Measurements from ENCODE around the gene BTG3.

The BTG3 gene

GRCh38 chr21:17583898-17584297 is 28.8 kb downstream of the BTG3 start:
- DNase-seq, result no peak

DNA sequence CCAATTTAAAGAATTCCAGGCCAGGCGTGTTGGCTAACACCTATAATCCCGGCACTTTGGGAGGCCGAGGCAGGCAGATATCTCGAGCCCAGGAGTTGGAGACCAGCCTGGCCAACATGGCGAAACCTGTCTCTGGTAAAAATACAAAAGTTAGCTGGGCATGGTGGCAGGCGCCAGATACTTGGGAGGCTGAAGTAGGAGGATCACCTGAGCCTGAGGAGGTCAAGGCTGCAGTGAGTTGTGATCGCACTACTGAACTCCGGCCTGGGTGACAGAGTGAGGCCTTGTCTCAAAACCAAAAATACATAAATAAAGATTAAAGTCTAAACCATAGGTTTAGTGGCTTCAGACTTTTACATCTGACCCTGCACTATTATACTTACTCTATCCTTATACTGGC is 32.4 kb downstream of the BTG3 start:
- no peak for DNase-seq

GRCh38 chr21:17578876-17579275 is 33.8 kb downstream of the BTG3 start:
- DNase-seq, result no peak

GRCh38 chr21:17578162-17578561 is 34.5 kb downstream of the BTG3 start:
- no peak for DNase-seq

- DNase-seq, result no peak
These were observed 35.0 kb downstream of the BTG3 start for GRCh38 chr21:17577701-17578100.

GRCh38 chr21:17576080-17576835 is 36.4 kb downstream of the BTG3 start:
- no peak for DNase-seq

DNA sequence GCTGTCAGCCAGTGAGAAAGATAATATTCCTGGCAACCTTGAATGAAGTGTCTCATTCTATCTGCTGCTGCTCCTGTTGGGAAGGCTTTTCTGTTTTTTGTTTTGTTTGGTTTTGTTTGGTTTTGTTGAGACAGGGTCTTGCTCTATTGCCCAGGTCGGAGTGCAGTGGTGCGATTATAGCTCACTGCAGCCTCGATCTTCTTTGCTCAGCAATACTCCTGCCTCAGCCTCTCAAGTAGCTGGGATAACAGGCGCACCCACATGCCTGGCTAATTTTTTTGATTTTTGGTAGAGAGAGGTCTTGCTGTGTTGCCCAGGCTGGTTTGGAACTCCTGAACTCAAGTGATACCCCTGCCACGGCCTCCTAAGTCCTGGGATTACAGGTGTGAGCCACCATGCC is 37.6 kb downstream of the BTG3 start:
- no peak for DNase-seq

- no peak for DNase-seq
These were observed 40.3 kb downstream of the BTG3 start for GRCh38 chr21:17572431-17572830.

DNA sequence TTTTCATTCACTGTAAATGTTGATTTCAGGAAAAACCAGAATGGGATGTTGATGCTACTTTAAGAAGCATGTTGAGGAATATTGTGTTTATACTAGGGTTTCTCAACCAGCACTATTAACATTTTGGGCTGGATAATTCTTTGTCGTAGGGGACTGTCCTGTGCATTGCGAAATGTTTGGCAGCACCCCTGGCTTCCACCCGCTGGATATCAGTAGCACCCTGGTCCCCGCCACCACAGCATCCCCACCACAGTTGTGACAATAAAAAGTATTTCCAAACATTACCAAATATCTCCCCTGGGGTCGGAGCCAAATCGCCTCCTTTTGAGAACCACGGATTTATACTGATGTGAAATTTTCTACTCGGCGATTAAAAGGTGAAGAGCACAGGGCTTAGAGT is 41.9 kb downstream of the BTG3 start:
- no peak for DNase-seq

DNA sequence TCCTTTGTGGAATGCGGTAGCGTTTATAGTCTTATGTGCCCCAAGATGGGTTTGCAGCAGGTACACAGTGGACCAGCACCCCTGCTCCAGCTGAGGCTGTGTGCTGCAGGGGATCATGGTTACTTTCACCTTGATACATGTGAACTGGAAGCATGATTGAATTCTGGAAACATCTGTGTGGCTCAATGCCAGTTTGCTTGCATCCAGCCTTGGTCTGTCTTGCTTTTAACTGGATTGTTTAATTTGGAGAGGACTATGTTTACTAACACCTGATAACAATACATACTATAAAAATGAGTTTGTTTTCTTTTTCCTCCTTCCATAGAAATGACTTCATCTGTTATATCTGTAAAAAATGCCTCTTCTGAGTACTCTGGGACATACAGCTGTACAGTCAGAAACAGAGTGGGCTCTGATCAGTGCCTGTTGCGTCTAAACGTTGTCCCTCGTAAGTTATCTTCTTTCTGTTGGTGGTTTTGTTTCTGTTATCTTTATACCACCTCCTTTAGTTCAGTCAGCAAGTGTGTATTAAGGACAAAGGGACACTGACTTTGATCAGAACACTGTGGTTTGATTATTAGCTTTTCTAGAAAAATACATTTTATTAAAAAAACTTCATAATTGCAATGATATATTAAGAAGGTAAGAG is 52.2 kb downstream of the BTG3 start:
- DNase-seq, result no peak

DNA sequence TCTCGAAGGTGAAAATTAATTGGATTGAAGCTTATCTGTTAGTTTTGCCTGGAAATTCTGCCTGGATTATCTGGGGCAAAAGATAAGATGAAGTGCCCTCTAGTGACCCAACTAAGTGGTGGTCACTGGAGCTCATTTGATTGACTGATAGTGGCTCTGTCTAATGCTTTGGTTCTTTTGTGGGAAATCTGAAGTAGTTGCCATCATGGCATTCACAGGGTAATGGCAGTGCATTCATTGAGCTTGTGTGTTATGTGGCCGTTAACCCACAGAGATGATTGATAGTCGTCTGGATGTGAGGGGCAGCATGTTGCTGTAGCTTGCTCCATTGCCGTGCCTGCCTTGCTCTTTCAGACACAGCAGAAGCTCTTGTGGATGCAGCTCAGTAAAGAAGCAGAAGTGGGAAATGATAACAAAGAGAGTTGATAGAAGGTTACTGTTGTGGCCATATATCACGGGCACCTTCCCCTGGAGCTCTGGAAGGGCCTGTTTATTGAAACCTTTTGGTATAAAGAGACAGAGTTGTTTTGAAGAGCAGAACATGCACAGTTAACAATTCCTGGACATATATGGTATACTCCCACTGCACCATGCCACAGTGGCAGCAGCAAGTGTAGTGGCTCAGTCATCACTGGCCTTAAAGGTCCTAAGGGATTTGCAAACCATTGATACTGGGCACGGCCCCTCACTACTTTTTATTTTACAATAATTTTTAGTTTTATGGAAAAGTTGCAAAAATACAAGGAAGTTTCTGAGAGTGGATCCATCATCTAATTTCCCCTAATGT is 57.8 kb downstream of the BTG3 start:
- DNase-seq, result no peak

- DNase-seq, result no peak
These were observed 58.6 kb downstream of the BTG3 start for GRCh38 chr21:17554120-17554519.

DNA sequence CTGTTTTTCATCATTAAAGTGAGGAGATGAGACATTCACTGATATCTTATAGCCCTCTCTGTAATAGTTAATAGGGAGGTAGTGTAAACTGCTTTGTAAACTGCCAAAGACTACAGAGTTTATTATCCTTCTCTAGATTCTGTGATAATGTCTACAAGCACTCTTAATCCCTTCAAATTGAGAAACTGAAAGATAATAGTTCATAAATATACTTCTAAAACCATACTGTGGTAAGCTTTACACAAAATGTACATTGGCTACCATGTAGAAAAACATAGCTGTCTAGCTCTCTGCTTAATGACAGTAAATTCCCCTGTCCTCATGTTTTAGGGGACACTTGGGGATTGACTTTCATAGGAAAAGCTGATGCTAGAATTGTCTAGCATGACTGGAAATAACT is 60.3 kb downstream of the BTG3 start:
- no peak for DNase-seq

DNA sequence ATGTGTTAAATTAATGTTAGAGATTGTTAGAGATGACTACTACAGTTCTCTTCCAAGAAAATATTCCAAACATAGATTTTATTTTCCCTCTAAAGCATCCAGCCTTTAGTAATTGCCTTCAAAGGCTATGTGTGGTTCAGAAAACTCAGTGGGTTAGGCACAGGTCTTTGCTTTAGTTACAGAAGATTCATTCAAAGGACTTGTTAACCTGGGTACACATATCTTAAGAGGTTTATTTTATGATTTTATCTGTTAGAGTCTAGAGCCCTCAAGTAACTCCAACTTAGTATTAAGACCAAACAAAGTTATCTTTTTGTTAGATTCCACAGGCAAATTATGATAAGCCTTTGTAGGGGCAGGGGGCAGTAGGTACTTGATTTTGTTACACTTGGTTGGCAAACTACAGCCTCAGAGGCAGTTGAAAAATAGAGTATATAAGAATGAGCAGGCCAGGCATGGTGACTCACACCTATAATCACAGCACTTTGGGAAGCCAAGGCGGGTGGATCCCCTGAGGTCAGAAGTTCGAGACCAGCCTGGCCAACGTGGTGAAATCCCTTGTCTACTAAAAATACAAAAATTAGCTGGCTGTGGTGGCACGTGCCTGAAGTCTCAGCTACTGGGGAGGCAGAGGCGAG is 61.9 kb downstream of the BTG3 start:
- no peak for DNase-seq

- DNase-seq, result no peak
These were observed 64.4 kb downstream of the BTG3 start for GRCh38 chr21:17548262-17548661.

GRCh38 chr21:17545007-17545406 is 67.7 kb downstream of the BTG3 start:
- no peak for DNase-seq
